HG03097 (cell line): ENCODE measurements around the gene ATP8A2.
"Not testable (repeated sequence)": the region's sequence is repeated elsewhere in the genome, so short reads cannot be mapped to it uniquely, and the experiment has no call there.

Source experiments
- ATAC-seq: cut with Tn5 transposase; IDR thresholded peaks from one replicate; pipeline ENCODE4 v1.9.1; 2021; ENCODE audit not compliant: unreplicated experiment, low FRiP score

Gene ATP8A2

GRCh38 chr13:25371875-25372283 is at the start of gene ATP8A2:
Gene ATP8A2 (plus strand): TSS chr13:25371974. CDS start chr13:25372213, 239 bp downstream.
- no peak for ATAC-seq

DNA sequence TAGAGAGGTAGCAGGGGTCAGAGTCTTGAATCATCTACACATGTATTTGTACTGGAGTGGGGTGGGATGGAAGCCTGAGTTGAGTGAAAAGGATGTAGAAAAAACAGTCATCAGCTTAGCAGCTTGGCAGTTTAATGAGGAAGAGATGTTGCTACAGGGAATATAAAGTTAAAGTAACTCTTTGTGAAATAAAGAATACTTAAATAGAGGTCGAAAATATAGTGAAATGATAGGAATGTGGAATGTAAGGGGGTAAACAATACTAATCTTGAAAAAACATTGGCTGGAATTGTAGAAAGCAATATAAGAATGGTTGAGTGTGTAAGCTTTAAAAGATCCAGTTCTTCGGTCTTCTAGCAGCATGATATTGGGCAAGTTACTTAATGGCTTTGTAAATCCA is 47.7 kb upstream of the ATP8A2 start:
- no peak for ATAC-seq

DNA sequence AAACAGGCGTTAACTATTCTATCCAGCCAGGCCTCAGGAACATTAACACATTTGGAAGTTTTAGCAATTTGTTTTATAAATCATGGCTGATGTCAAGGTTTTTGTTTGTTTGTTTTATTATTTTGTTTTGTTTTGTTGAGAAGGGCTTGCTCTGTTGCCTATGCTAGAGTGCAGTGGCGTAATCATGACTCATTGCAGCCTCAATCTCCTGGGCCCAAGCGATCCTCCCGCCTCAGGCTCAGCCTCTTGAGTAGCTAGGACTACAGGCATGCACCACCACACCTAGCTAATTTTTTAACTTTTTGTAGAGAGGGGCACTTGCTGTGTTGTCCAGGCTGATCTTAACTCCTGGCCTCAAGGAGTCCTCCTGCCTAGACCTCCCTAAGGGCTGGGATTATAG is 42.1 kb upstream of the ATP8A2 start:
- no peak for ATAC-seq

GRCh38 chr13:25330541-25330940 is 41.2 kb upstream of the ATP8A2 start:
- ATAC-seq = no peak

GRCh38 chr13:25335856-25336255 is 35.9 kb upstream of the ATP8A2 start:
- ATAC-seq = no peak

GRCh38 chr13:25345576-25345975 is 26.2 kb upstream of the ATP8A2 start:
- no peak for ATAC-seq

GRCh38 chr13:25347151-25347550 is 24.6 kb upstream of the ATP8A2 start:
- no peak for ATAC-seq

GRCh38 chr13:25351404-25351803 is 20.4 kb upstream of the ATP8A2 start:
- ATAC-seq = no peak

GRCh38 chr13:25352230-25352629 is 19.5 kb upstream of the ATP8A2 start:
- ATAC-seq = no peak

DNA sequence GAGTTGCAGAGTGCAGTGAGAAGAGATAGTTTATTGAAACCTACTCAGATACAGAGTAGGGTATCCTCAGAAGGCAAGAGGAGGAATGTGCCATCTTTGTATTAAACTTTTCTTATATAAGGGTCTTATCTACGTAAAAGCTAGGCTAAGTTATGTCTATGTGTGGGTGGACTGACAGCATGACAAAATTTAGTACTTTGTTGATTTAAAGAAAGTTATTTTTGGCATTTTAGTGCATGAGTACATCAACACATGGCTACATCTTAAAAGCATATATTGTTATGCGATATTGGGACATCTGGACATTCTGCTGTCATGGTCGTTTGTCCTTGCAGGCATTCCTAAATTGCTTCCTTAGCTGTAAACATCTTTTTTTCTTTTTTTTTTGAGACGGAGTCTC is 19.0 kb upstream of the ATP8A2 start:
- no peak for ATAC-seq

GRCh38 chr13:25353344-25353743 is 18.4 kb upstream of the ATP8A2 start:
- no peak for ATAC-seq

- no peak for ATAC-seq
Measured at GRCh38 chr13:25354377-25354776, 17.4 kb upstream of the ATP8A2 start.

DNA sequence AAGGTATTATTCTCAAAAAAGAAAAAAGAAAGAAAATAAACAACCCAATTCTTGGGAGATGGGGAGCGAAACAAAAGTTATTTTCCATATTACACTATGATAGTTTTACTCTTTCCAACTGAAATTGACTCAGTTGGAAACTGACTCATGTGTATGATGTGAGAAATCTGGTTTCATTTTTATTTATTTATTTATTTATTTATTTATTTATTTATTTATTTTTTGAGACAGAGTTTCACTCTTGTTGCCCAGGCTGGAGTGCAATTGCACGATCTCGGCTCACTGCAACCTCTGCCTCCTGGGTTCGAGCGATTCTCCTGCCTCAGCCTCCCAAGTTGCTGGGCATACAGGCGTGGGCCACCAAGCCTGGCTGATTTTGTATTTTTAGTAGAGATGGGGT is 11.3 kb upstream of the ATP8A2 start:
- ATAC-seq = not testable (repeated sequence)

GRCh38 chr13:25365720-25366235 is 6.0 kb upstream of the ATP8A2 start:
- no peak for ATAC-seq

DNA sequence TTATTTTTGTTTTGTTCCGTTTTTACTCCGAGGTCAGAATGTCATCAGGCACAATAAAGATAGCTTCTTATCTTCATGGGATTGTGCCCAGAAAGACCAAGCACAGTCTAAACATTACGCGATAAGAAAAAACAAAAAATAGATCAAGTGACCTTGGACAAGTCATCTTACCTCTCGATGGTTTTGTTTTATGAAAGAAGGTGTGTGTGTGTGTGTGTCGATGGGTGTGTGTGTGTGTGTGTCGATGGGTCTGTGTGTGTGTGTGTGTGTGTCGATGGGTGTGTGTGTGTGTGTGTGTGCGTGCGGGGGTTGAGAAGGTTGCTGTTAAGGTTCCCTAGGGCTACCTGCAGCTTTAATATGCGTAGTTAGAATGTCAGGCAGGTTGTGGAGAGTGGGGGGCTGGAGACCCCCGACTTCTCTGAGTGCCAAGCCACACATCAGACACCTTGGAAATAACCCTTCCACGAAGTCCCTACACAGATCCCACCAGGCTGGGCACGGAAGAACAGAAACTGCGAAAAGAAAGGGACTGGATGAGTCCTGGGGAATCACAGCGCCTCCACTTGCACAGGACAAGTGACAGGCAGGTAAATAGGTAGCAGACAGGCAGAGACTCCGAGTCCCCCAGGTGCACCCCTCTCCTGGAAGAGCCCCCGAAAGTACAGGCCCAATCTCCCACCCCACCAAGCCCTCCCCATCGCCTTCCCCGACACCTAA is 458 bp upstream of the ATP8A2 start:
- no peak for ATAC-seq

DNA sequence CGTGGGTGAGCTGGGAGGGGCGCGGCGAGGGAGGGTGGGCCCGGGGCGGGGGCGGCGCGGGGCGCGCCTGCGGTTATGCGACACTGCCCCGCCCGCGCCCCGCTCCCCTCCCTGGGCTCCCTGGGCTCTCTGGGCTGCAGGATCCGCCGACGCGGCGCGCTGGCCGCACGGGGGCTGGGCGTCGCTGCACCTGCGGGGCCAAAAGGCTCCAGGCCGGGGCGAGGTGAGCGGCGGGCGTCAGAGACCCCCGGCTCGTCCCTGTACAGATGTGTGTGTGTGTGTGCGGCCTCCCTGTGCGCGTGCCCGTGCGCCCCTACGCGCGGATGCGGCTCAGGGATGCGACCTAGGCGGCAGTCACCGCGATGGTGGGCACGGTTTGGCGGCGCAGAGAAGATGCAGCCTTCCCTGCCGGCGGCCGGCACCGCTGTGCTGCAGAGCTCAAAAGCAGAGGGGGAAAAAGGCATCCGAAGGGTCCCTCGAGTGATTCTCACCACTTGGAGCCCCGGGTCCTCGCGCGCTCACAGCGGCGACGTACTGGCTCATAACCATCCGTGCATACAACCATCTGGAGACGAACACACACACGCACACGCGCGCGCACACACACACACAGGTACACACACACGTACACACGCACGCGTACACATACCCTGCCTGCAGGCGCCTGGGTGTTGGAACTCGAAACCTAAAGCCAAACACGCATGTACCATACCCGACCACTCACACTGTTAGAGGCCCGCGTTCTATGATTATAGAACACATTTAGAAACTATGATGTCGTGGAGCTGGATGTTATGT is 709 bp downstream of the ATP8A2 start:
- ATAC-seq = no peak

- no peak for ATAC-seq
Measured at GRCh38 chr13:25375727-25376358, 4.1 kb downstream of the ATP8A2 start.

- no peak for ATAC-seq
Measured at GRCh38 chr13:25377244-25377962, 5.6 kb downstream of the ATP8A2 start.

DNA sequence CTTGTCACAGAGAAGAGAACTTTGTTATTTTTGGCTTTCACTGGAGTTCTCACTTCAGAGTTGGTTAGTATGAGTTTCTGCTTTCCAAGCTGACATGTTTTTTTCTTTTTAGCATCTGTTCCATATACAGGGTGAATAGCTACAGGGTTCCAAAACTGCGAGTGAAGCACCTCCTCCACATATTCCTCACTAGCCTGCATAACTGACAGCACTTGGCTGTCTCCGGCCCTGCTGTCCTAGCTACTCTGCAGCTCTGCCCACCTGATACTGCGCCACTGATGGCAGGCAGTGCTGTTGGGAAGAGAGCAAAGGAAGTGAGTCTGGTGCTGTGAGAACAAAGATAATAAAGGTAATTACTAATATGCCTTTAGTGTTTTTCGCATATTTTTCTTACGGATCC is 6.8 kb downstream of the ATP8A2 start:
- no peak for ATAC-seq

- ATAC-seq = no peak
Measured at GRCh38 chr13:25379011-25379410, 7.2 kb downstream of the ATP8A2 start.

DNA sequence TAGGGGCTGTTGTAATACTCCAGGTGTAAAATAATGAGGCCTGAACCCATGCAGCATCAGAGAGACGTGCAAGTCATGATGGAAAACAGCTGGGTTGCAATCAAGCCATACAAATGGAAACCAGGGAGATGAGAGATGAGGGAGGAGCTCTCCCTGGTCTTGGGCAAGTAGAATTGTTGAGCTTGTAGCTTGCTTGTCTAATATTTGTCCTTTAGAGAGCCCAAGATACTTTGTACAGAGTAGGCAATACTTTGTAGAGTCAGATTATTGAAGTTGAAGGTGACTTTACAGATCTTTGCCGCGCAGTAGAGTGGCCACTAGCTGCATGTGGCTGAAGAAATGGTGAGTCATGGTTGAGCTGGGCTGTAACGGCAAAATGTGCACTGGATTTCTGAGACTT is 8.3 kb downstream of the ATP8A2 start:
- no peak for ATAC-seq
